NCI-H146 treated with DMSO at 0.1 percent for 48 hours (cell line): ENCODE data around the gene WDR13.
"Not testable (repeated sequence)": the region's sequence is repeated elsewhere in the genome, so short reads cannot be mapped to it uniquely, and the experiment has no call there.

Experiments
- DNase-seq: peaks from one replicate; lab custom pipeline; 2025; ENCODE audit not compliant: unreplicated experiment; lab: John Stamatoyannopoulos, UW

Gene WDR13

GRCh38 chrX:48652055-48652579 lies 54.8 kb downstream of the WDR13 start:
- not testable (repeated sequence) for DNase-seq

- DNase-seq, result not testable (repeated sequence)
Observed at GRCh38 chrX:48654746-48655145, 57.5 kb downstream of the WDR13 start.
